ENCODE data around the gene CCN5.

DNA sequence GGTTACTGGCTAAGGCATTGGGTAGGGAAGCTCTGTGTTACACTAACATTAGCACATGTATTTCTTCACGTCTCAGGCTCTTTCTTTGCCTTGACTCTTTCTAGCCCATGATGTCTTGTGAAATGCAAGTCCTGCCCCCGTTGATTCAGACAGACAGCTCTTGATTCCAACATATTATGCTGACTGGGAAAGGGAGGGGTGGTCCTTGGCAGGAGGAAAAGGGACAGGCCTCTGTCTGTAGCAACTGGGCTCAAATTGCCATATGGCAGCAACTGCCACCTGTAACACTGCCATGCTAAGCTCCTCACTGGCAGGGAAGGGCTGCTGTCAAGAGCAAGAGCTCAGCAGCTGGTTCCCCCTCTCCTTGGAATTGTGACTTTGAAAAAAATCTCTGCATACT, 24.8 kb downstream of the CCN5 start:
- TF ChIP-seq, protein P1, sequence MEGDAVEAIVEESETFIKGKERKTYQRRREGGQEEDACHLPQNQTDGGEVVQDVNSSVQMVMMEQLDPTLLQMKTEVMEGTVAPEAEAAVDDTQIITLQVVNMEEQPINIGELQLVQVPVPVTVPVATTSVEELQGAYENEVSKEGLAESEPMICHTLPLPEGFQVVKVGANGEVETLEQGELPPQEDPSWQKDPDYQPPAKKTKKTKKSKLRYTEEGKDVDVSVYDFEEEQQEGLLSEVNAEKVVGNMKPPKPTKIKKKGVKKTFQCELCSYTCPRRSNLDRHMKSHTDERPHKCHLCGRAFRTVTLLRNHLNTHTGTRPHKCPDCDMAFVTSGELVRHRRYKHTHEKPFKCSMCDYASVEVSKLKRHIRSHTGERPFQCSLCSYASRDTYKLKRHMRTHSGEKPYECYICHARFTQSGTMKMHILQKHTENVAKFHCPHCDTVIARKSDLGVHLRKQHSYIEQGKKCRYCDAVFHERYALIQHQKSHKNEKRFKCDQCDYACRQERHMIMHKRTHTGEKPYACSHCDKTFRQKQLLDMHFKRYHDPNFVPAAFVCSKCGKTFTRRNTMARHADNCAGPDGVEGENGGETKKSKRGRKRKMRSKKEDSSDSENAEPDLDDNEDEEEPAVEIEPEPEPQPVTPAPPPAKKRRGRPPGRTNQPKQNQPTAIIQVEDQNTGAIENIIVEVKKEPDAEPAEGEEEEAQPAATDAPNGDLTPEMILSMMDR (IDR thresholded peaks at IDR 0.05) = no peak
- TF ChIP-seq POLR2A (IDR thresholded peaks at IDR 0.05) = no peak

Measured in vagina (tissue), 2 donors.